HG02678 (cell line): ENCODE data around the gene SETDB1.

Experiments
- ATAC-seq: cut with Tn5 transposase; IDR thresholded peaks from one replicate; pipeline ENCODE4 v1.9.1; 2021; ENCODE audit warnings: mild to moderate bottlenecking, moderate library complexity; ENCODE audit not compliant: unreplicated experiment

The SETDB1 gene

DNA sequence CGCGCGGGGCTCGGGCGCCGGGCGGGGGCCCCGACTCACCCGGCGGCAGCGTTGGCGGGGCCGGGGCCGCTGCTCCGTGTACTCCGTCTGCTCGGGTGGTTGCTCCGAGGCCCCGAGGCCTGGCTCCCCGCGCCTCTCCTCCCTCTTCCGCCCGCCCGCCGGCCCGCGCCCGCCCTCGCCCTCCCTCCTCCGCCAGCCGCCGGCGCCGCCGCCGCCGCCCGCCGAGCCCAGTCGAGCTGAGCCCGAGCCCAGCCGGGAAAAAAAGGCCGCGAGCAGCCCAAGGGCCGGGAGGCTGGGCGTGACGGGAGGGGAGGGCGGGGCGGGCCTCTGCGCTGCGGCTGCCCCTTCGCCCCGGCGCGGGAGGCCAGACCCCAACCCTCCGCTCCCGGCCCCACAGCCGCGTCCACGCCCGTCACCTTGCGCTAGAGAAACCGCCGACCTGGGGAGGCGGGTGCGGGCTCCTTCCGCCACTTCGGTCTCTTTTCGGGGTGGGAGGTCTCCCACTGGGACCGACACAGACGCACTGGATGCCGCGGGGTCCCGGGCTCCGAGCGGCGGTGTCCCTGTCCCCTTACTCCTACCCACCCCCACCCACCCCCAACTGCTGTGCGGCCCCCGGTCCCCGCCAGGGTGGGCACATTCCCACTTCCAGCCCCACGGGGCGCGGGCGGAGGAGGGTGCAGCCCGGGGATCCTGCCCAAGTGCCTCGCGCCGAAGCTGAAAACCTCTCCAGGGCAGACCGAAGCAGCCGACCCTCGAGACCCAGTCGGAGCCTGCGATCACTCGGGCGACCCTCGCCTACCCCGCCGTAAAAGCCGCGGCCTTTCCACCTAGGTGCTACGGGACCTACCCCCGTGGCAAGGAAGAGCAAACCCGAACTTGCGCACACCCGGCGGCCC, 48.7 kb downstream of the SETDB1 start, which contains the start of gene CERS2:
CERS2 (minus strand) TSS at position 256 of the 899 bp plus-strand sequence. CDS start 5,745 bp downstream, outside the sequence.
- ATAC-seq: peak; percentile 60

- no peak for ATAC-seq
Measured at GRCh38 chr1:150976401-150976821, 50.2 kb downstream of the SETDB1 start.

DNA sequence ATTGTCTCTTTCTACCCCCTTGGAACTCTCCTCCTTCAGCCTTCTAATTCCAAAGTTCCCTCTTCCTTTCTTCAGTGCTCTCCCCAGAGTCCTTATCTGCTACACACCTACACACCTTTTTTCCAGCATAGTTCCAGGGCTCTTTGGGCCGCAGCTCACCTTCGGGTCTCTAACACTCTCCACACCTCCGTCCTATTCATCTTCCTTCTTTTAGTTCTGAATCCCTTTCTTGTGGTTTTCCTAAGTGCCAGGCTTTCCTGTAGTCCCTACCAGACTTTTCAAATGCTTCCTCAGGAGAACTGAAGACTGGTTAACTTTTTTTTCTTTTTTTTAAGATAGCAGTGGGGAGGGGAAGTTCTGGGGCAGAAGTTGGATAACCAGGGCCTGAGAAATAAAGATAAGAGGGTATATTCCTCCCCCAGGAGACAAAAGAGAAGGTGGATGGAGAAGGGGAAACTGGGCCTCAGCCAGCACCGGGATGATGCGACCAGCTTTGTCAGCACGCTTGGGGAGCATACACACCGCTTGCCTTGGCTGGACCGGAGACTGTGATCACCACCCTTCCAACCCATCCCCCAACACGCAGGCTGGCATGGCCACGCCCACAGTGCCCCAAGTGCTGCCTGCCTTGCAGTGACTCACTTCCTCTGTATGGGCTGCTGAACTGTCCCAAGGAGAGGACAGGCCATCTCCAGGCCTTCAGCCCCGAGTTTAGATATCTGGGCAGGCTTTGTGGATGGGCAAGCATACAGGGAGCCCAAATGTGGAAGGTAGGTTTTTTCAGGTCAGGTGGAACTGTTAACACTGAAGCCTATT, 50.9 kb downstream of the SETDB1 start:
- ATAC-seq: no peak

- ATAC-seq: peak; percentile 41
Measured at GRCh38 chr1:150979092-150980056, 53.2 kb downstream of the SETDB1 start.

GRCh38 chr1:150981177-150981804, 55.1 kb downstream of the SETDB1 start:
- no peak for ATAC-seq

DNA sequence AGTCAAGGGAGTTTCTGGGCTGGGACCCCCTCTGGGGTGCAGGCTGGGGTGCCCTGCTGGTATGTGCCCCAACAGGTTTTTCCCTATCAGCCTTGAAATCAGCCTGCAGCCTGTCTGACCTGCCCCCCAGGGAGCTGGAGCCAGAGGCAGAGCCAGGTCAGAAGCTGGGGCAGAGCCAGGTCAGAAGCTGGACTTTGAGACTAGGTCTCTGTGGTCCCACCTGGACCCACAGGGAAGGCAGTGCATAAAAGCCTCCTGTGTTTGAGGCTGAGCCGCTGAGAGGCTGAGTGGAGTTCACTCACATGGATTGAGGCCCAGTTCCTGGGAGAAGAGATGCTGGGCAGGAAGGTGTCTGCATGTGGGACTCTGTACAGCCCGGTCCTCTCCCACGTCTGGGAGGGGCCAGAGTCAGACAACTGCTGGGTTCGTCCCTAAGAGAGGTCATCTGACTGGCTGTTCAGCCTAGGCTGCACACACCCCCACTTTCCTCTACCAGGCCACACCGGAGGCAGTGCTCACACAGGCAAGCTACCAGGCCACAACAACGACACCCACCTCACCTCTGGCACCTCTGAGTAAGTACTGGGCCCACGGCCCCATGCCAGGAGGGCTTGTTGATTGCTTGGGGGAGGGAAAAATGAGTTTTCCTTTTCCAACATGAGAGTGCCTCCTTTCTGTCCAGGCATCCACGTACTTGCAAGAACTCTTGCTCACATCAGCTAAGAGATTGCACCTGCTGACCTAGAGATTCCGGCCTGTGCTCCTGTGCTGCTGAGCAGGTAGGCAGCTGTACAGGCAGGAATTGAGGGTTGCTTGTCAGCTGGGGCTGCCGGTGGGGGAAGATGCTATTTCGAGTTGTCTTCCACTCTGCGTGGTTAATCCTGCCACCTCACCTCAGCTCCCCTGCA, 55.9 kb downstream of the SETDB1 start, which contains the start of gene ANXA9:
ANXA9 (plus strand) TSS at position 488 of the 908 bp plus-strand sequence. CDS start 814 bp downstream, outside the sequence.
- no peak for ATAC-seq

GRCh38 chr1:150985179-150985825, 59.1 kb downstream of the SETDB1 start:
- no peak for ATAC-seq

DNA sequence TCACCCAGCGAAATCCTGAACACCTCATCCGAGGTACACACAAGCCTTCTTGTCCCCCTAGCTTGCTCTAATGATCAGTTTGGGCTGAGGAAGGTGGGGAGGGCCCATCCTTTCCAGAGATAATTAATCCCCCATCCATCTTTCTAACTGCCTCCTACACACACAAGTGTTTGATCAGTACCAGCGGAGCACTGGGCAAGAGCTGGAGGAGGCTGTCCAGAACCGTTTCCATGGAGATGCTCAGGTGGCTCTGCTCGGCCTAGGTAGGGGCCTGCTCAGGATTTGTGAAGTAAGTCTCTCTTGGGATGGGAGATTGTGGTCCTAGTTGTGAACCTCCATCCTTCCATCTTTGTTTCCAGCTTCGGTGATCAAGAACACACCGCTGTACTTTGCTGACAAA, 61.8 kb downstream of the SETDB1 start:
- ATAC-seq: no peak

- ATAC-seq: no peak
Measured at GRCh38 chr1:150992626-150993025, 66.5 kb downstream of the SETDB1 start.

GRCh38 chr1:150994248-150994647, 68.1 kb downstream of the SETDB1 start:
- no peak for ATAC-seq

GRCh38 chr1:150995460-150995859, 69.3 kb downstream of the SETDB1 start:
- ATAC-seq: no peak

DNA sequence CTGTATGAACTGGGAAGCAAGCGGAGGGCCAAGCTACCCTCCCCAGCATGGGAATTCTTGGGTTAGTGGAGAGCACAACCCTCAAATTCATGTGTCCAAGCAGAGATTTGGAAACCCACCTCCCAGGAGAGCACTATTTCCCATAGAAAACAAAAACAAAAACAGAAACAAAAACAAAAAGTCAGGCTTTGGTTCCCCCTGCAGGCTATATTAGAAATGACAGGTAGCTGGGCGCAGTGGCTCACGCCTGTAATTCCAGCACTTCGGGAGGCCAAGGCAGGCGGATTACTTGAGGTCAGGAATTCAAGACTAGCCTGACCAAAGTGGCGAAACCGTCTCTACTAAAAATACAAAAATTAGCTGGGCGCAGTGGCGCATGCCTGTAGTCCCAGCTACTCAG, 69.7 kb downstream of the SETDB1 start:
- no peak for ATAC-seq

DNA sequence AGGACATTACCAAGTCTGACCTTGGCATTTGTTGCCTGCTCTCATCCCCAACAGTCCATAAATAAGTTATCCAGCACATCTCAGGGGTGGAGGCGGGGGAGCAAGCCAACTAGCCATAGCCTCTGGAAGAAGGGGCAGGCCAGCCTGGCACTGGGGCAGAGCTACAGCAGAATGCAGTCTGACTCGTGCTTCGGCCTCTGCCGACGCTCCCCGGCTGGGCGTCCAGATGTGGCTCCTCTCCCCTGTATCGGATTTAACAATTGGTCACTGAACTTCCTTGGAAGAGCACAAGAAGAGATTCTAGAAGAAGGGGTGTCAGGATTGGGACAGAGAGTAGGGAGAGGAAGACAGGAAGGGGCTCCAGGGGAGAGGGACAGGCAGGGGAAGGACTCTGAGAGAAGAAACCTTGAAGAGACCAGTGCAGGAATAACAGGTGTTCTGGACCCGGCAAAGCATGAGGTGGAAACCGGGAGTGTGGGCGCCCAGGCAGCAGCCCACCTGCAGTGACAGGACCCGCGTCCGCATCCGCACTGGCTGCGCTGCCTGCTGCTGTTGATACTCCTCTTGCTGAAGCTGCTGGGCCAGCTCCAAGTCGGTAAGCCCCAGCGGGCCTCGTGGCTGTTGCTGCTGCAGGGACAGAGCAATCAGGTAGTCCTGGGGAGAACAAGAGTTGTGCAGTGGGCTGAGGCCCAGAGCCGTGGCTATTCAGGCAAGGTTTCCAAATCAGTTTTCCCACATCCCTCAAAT, 71.1 kb downstream of the SETDB1 start:
- no peak for ATAC-seq

DNA sequence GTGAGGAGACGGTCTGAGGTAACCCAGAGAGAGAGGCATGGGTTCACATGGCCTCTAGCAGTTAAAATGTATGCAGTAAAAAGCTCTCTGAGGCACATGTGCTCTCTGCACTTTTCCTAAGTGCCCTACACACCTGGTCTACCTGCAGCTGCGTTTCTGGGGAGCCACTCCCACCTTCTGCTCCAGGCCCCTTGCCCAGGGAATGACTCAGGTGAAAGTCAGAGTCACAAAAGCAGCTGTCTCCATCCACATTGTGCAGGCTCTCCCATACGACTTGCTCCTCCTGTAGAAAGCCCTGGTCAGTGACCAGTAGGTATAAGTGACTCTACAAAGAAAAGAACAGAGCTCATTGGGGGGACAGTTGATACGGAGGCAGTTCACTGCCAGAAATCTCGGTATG, 71.8 kb downstream of the SETDB1 start:
- no peak for ATAC-seq

GRCh38 chr1:150999051-150999674, 73.0 kb downstream of the SETDB1 start:
- no peak for ATAC-seq

- no peak for ATAC-seq
Measured at GRCh38 chr1:150999926-151000325, 73.8 kb downstream of the SETDB1 start.

DNA sequence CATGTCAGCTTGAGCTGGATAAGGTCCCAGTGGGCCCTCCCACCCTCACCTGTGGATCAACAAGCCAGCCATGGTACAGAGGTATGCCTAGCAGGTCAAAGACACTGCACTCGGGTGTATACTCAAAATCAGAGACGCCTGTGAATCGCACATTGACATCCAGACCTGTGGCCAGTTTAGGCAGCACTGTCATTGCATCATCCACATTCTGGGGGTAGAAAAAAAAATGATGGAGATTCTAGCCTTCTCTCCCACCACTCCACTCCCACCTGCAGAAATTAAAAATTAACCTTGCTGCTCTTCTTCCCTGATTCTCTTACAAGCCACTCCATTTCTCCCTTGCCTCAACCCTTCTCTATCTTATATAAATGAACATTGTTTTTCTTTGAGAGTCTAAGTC, 74.2 kb downstream of the SETDB1 start:
- ATAC-seq: no peak
